CD4-positive, CD25-positive, alpha-beta regulatory T cell (primary cell): Measurements from ENCODE around the gene SLC25A45. TPM values are rescaled to one million over a fixed set of nuclear protein-coding genes. Genes with fewer than 3 reads are reported as not detected.
"Not testable (repeated sequence)": the region's sequence is repeated elsewhere in the genome, so short reads cannot be mapped to it uniquely, and the experiment has no call there.

Source experiments
- ATAC-seq, 2 donors: fragments of 150-1000 bp; cut with Tn5 transposase; one replicate each; pipeline ENCODE4 v1.10.0; 2021; ENCODE audit warnings: low read depth in 2 of 2, moderate number of reproducible peaks in 2 of 2, moderate library complexity in 1 of 2
- DNase-seq, 3 donors: peaks; one replicate each; pipeline versions ENCODE4 v3.0.0 to v3.0.0-alpha.2; 2012 to 2022; ENCODE audit warnings: mixed read lengths in 1 of 3
- H3K27ac ChIP-seq: one replicate; pipeline ENCODE4 v1.7.0; 2013; ENCODE audit warnings: mild to moderate bottlenecking, low read length; ENCODE audit not compliant: insufficient read depth, poor library complexity, severe bottlenecking
- H3K27me3 ChIP-seq: one replicate; pipeline ENCODE4 v1.7.0; 2013; ENCODE audit warnings: low read length; ENCODE audit not compliant: control insufficient read depth, insufficient read depth
- H3K36me3 ChIP-seq: one replicate; pipeline ENCODE4 v1.7.0; 2013; ENCODE audit warnings: mild to moderate bottlenecking, low read length, moderate library complexity; ENCODE audit not compliant: control insufficient read depth, insufficient read depth
- H3K4me1 ChIP-seq: 2 replicates; pipeline ENCODE4 v1.7.0; 2013; ENCODE audit warnings: mild to moderate bottlenecking, low read length; ENCODE audit not compliant: insufficient read depth, control insufficient read depth, poor library complexity, severe bottlenecking
- H3K4me3 ChIP-seq: one replicate; pipeline ENCODE4 v1.7.0; 2013; ENCODE audit warnings: low read depth, mild to moderate bottlenecking, low read length, moderate library complexity
- H3K9me3 ChIP-seq, 2 experiments: 1 replicate in 1 of 2; 2 replicates in 1 of 2; pipeline ENCODE4 v1.7.0; 2013; ENCODE audit warnings: low read length in 2 of 2, mild to moderate bottlenecking in 1 of 2, moderate library complexity in 1 of 2; ENCODE audit not compliant: control insufficient read depth in 2 of 2
- H3K27ac Mint-ChIP-seq, 3 donors: one replicate each; pipeline ENCODE4 v1.8.0; 2020 to 2022; ENCODE audit warnings: mild to moderate bottlenecking in 3 of 3, mixed read lengths in 3 of 3, moderate library complexity in 2 of 3
- H3K27me3 Mint-ChIP-seq: one replicate; pipeline ENCODE4 v1.8.0; 2022; ENCODE audit warnings: mild to moderate bottlenecking, mixed read lengths
- H3K36me3 Mint-ChIP-seq: one replicate; pipeline ENCODE4 v1.8.0; 2020; ENCODE audit warnings: mixed read lengths
- H3K4me1 Mint-ChIP-seq, 4 donors: one replicate each; pipeline ENCODE4 v1.8.0; 2020 to 2022; ENCODE audit warnings: mixed read lengths in 4 of 4, mild to moderate bottlenecking in 1 of 4
- H3K4me3 Mint-ChIP-seq, 4 donors: one replicate each; pipeline ENCODE4 v1.8.0; 2020 to 2022; ENCODE audit warnings: mild to moderate bottlenecking in 4 of 4, mixed read lengths in 4 of 4, moderate library complexity in 3 of 4
- H3K9me3 Mint-ChIP-seq, 7 donors: one replicate each; pipeline ENCODE4 v1.8.0; 2020 to 2022; ENCODE audit warnings: mixed read lengths in 7 of 7, mild to moderate bottlenecking in 3 of 7, moderate library complexity in 2 of 7
- polyA plus RNA-seq, 4 donors: library from polyadenylated mRNA; unstranded; fragments of 300-500 nt; fragmentation: Illumina TruSeq; gene quantifications; one replicate each; pipeline ENCODE4 v1.2.3, GENCODE V29; 2021
- total RNA-seq: library from RNA; stranded (reverse); gene quantifications from one replicate; pipeline ENCODE4 v1.2.3, GENCODE V29; 2022

The SLC25A45 gene
- total and polyA plus RNA-seq, 5 donors from 2014 or later = 11.1 to 40.3 (median 14.0) TPM

- no peaks in the 10 kb centered on the region for H3K27me3 ChIP-seq
- H3K27ac ChIP-seq = no peak overlapping the region
- no peaks in the 10 kb centered on the region for H3K9me3 ChIP-seq
- DNase-seq = no peak
- Mint-ChIP-seq H3K4me3 (peak overlapping the region in 1 of 4 donors; percentile 74), H3K4me1 (peaks cover 21 to 42% (median 34%) of the 10 kb centered on the region in 4 donors), H3K27ac (peak overlapping the region; percentile 27 to 89 (median 33)), H3K9me3 (no peaks in the 10 kb centered on the region), H3K36me3 (peaks cover 25% of the 10 kb centered on the region), H3K27me3 (no peaks in the 10 kb centered on the region)
- peaks cover 61% of the 10 kb centered on the region for H3K36me3 ChIP-seq
- ATAC-seq = no peak
- H3K4me1 ChIP-seq = peaks cover 12% of the 10 kb centered on the region
- H3K4me3 ChIP-seq = no peak overlapping the region
Measured at GRCh38 chr11:65340226-65340625, 42.2 kb downstream of the SLC25A45 start.

GRCh38 chr11:65338676-65339075, 43.8 kb downstream of the SLC25A45 start:
- H3K4me3 ChIP-seq = no peak overlapping the region
- H3K4me1 ChIP-seq = peaks cover 22% of the 10 kb centered on the region
- H3K36me3 ChIP-seq = peaks cover 45% of the 10 kb centered on the region
- Mint-ChIP-seq H3K27me3 (no peaks in the 10 kb centered on the region), H3K4me1 (peaks cover 30 to 53% (median 43%) of the 10 kb centered on the region in 4 donors), H3K36me3 (peaks cover 19% of the 10 kb centered on the region), H3K9me3 (no peaks in the 10 kb centered on the region), H3K4me3 (peak overlapping the region in 2 of 4 donors; percentile 47 to 84), H3K27ac (peak overlapping the region in 1 of 3 donors; percentile 73)
- no peak overlapping the region for H3K27ac ChIP-seq
- no peak for DNase-seq
- no peaks in the 10 kb centered on the region for H3K9me3 ChIP-seq
- H3K27me3 ChIP-seq = no peaks in the 10 kb centered on the region
- ATAC-seq = no peak

- Mint-ChIP-seq H3K4me1 (peaks cover 31 to 53% (median 41%) of the 10 kb centered on the region in 4 donors), H3K9me3 (no peaks in the 10 kb centered on the region), H3K27me3 (peaks cover 2% of the 10 kb centered on the region), H3K36me3 (peaks cover 7% of the 10 kb centered on the region), H3K27ac (peak overlapping the region; percentile 88 to 99 (median 90)), H3K4me3 (peak overlapping the region; percentile 95 to 99 (median 98))
- Histone ChIP-seq H3K4me3 (peak overlapping the region; percentile 91), H3K36me3 (peaks cover 7% of the 10 kb centered on the region), H3K27ac (peak overlapping the region; percentile 75), H3K9me3 (no peaks in the 10 kb centered on the region), H3K27me3 (no peaks in the 10 kb centered on the region), H3K4me1 (peaks cover 23% of the 10 kb centered on the region)
- ATAC-seq (no peak), DNase-seq (no peak)
Measured at GRCh38 chr11:65334696-65335295, 47.6 kb downstream of the SLC25A45 start.

- Mint-ChIP-seq H3K4me3 (peak overlapping the region in 1 of 4 donors; percentile 63), H3K4me1 (peaks cover 15 to 38% (median 27%) of the 10 kb centered on the region in 4 donors)
- H3K9me3 ChIP-seq, H3K4me3 ChIP-seq, H3K27me3 Mint-ChIP-seq, H3K27me3 ChIP-seq, H3K27ac Mint-ChIP-seq, H3K9me3 Mint-ChIP-seq, H3K27ac ChIP-seq, DNase-seq, ATAC-seq, H3K36me3 ChIP-seq, H3K36me3 Mint-ChIP-seq: not testable (repeated sequence)
- peaks cover 17% of the 10 kb centered on the region for H3K4me1 ChIP-seq
Measured at GRCh38 chr11:65332591-65332990, 49.9 kb downstream of the SLC25A45 start.

- peaks cover 14 to 27% (median 22%) of the 10 kb centered on the region in 4 donors for H3K4me1 Mint-ChIP-seq
- ATAC-seq = no peak
- H3K36me3 Mint-ChIP-seq = no peaks in the 10 kb centered on the region
- no peaks in the 10 kb centered on the region for H3K27me3 ChIP-seq
- peaks cover 4% of the 10 kb centered on the region for H3K27me3 Mint-ChIP-seq
- H3K9me3 ChIP-seq = no peaks in the 10 kb centered on the region
- H3K27ac ChIP-seq = no peak overlapping the region
- H3K9me3 Mint-ChIP-seq = no peaks in the 10 kb centered on the region
- H3K27ac Mint-ChIP-seq = no peak overlapping the region
- no peak for DNase-seq
- no peak overlapping the region for H3K4me3 ChIP-seq
- H3K36me3 ChIP-seq = no peaks in the 10 kb centered on the region
- H3K4me3 Mint-ChIP-seq = no peak overlapping the region
- peaks cover 16% of the 10 kb centered on the region for H3K4me1 ChIP-seq
Measured at GRCh38 chr11:65330544-65330943, 51.9 kb downstream of the SLC25A45 start.

GRCh38 chr11:65329944-65330403, 52.5 kb downstream of the SLC25A45 start:
- H3K36me3 ChIP-seq = no peaks in the 10 kb centered on the region
- H3K9me3 ChIP-seq = no peaks in the 10 kb centered on the region
- H3K36me3 Mint-ChIP-seq = no peaks in the 10 kb centered on the region
- H3K4me1 Mint-ChIP-seq = peaks cover 10 to 21% (median 16%) of the 10 kb centered on the region in 4 donors
- no peak overlapping the region for H3K27ac ChIP-seq
- DNase-seq (peak; percentile 70 to 90 (median 78)), ATAC-seq (peak in 1 of 2 donors; percentile 21)
- H3K4me1 ChIP-seq = peaks cover 11% of the 10 kb centered on the region
- H3K27ac Mint-ChIP-seq = peak overlapping the region; percentile 25 to 77 (median 67)
- peak overlapping the region in 3 of 4 donors; percentile 26 to 66 (median 31) for H3K4me3 Mint-ChIP-seq
- H3K9me3 Mint-ChIP-seq = no peaks in the 10 kb centered on the region
- H3K4me3 ChIP-seq = no peak overlapping the region
- H3K27me3 Mint-ChIP-seq = peaks cover 4% of the 10 kb centered on the region
- H3K27me3 ChIP-seq = no peaks in the 10 kb centered on the region

- Mint-ChIP-seq H3K27ac (peak overlapping the region; percentile 25 to 77 (median 67)), H3K36me3 (no peaks in the 10 kb centered on the region), H3K4me1 (peaks cover 6 to 16% (median 11%) of the 10 kb centered on the region in 4 donors), H3K9me3 (no peaks in the 10 kb centered on the region), H3K27me3 (peaks cover 4% of the 10 kb centered on the region), H3K4me3 (peak overlapping the region in 2 of 4 donors; percentile 31 to 66)
- ATAC-seq = no peak
- Histone ChIP-seq H3K4me3 (no peak overlapping the region), H3K9me3 (no peaks in the 10 kb centered on the region), H3K27me3 (no peaks in the 10 kb centered on the region), H3K27ac (no peak overlapping the region), H3K36me3 (no peaks in the 10 kb centered on the region), H3K4me1 (peaks cover 6% of the 10 kb centered on the region)
- no peak for DNase-seq
Measured at GRCh38 chr11:65329478-65329877, 53.0 kb downstream of the SLC25A45 start.

GRCh38 chr11:65327021-65327420, 55.4 kb downstream of the SLC25A45 start:
- no peaks in the 10 kb centered on the region for H3K9me3 Mint-ChIP-seq
- no peak overlapping the region for H3K27ac Mint-ChIP-seq
- ATAC-seq = no peak
- no peak for DNase-seq
- no peak overlapping the region for H3K27ac ChIP-seq
- H3K4me1 Mint-ChIP-seq = peaks cover 6 to 7% (median 7%) of the 10 kb centered on the region in 4 donors
- H3K4me3 Mint-ChIP-seq = no peak overlapping the region
- no peaks in the 10 kb centered on the region for H3K9me3 ChIP-seq
- no peak overlapping the region for H3K4me3 ChIP-seq
- no peaks in the 10 kb centered on the region for H3K27me3 ChIP-seq
- no peaks in the 10 kb centered on the region for H3K36me3 Mint-ChIP-seq
- H3K27me3 Mint-ChIP-seq = peaks cover 4% of the 10 kb centered on the region
- H3K4me1 ChIP-seq = peaks cover 3% of the 10 kb centered on the region
- no peaks in the 10 kb centered on the region for H3K36me3 ChIP-seq
